Mammary epithelial cell (primary cell): ENCODE measurements around the gene SF3B3.

Experiments
- EZH2 ChIP-seq: IDR thresholded peaks from 2 replicates; pipeline ENCODE4 v1.6.1; 2012; ENCODE audit warnings: low read length, inconsistent platforms, borderline replicate concordance
- TF ChIP-seq, protein P1 (sequence below), 2 donors: IDR thresholded peaks in 1 of 2; conservative IDR thresholded peaks in 1 of 2; 2 replicates each; pipeline ENCODE4 v1.5.1; 2011 to 2012; ENCODE audit warnings: inconsistent platforms in 2 of 2, low read length in 2 of 2, mild to moderate bottlenecking in 2 of 2, control low read depth in 1 of 2, low read depth in 1 of 2; ENCODE audit not compliant: insufficient read depth in 1 of 2; ENCODE audit errors: extremely low read depth in 1 of 2

DNA sequence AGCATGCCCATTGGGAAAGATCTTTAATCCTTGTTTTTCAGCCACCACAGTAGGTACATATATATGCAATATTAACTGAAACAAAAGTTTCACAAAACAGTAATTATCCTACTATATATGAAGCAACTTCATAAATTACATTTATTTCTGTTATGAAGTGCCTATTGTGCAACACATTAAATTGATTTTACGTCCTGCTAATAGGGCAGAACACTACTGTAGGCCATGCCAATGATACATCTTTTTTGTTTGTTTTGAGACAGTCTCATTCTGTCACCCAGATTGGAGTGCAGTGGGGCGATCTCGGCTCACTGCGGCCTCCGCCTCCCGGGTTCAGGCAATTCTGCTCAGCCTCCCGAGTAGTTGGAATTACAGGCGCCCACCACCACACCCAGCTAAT lies 29.1 kb downstream of the SF3B3 start:
- TF ChIP-seq, protein P1, sequence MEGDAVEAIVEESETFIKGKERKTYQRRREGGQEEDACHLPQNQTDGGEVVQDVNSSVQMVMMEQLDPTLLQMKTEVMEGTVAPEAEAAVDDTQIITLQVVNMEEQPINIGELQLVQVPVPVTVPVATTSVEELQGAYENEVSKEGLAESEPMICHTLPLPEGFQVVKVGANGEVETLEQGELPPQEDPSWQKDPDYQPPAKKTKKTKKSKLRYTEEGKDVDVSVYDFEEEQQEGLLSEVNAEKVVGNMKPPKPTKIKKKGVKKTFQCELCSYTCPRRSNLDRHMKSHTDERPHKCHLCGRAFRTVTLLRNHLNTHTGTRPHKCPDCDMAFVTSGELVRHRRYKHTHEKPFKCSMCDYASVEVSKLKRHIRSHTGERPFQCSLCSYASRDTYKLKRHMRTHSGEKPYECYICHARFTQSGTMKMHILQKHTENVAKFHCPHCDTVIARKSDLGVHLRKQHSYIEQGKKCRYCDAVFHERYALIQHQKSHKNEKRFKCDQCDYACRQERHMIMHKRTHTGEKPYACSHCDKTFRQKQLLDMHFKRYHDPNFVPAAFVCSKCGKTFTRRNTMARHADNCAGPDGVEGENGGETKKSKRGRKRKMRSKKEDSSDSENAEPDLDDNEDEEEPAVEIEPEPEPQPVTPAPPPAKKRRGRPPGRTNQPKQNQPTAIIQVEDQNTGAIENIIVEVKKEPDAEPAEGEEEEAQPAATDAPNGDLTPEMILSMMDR (conservative IDR thresholded peaks at IDR 0.05 in 1 of 2, IDR thresholded peaks at IDR 0.05 in 1 of 2; ENCODE audit: extremely low read depth in 1 of 2, insufficient read depth in 1 of 2, low read depth in 1 of 2, low read length in 2 of 2): no peak
- TF ChIP-seq EZH2: no peak
